AG10803 (cell line): Measurements from ENCODE around the gene ZNF839.

Experiments
- DNase-seq: peaks from one replicate; pipeline ENCODE4 v3.0.0; 2010; ENCODE audit warnings: low read depth
- H3K4me3 ChIP-seq: 2 replicates; pipeline ENCODE4 v1.5.1; 2011; ENCODE audit warnings: mild to moderate bottlenecking, low read length, control low read depth
- CTCF ChIP-seq: conservative IDR thresholded peaks from 2 replicates; pipeline ENCODE4 v1.5.1; 2011; ENCODE audit warnings: mild to moderate bottlenecking, low read length, control low read depth, inconsistent platforms

ZNF839 gene

GRCh38 chr14:102330806-102331205, 11.3 kb downstream of the ZNF839 start:
- DNase-seq: no peak
- TF ChIP-seq CTCF: no peak

GRCh38 chr14:102333390-102333789, 13.8 kb downstream of the ZNF839 start:
- no peak for TF ChIP-seq CTCF
- H3K4me3 ChIP-seq: no peak overlapping the region
- DNase-seq: no peak

More at GRCh38 chr14:102330806-102331205, 11.3 kb downstream of the ZNF839 start:
- H3K4me3 ChIP-seq: no peak overlapping the region

- no peak for TF ChIP-seq CTCF
- H3K4me3 ChIP-seq: no peak overlapping the region
- no peak for DNase-seq
Observed at GRCh38 chr14:102333795-102334705, 14.5 kb downstream of the ZNF839 start.

- no peak overlapping the region for H3K4me3 ChIP-seq
- DNase-seq: no peak
- TF ChIP-seq CTCF: no peak
Observed at GRCh38 chr14:102335163-102335562, 15.6 kb downstream of the ZNF839 start.

- TF ChIP-seq CTCF: no peak
- H3K4me3 ChIP-seq: no peak overlapping the region
- DNase-seq: no peak
Observed at GRCh38 chr14:102338724-102339123, 19.2 kb downstream of the ZNF839 start.

GRCh38 chr14:102341566-102341965, 22.0 kb downstream of the ZNF839 start:
- no peak for DNase-seq
- no peak overlapping the region for H3K4me3 ChIP-seq
- no peak for TF ChIP-seq CTCF

GRCh38 chr14:102342238-102342637, 22.7 kb downstream of the ZNF839 start:
- H3K4me3 ChIP-seq: no peak overlapping the region
- no peak for DNase-seq
- TF ChIP-seq CTCF: no peak
